ENCODE results near the gene CNTNAP4.

CNTNAP4 gene

DNA sequence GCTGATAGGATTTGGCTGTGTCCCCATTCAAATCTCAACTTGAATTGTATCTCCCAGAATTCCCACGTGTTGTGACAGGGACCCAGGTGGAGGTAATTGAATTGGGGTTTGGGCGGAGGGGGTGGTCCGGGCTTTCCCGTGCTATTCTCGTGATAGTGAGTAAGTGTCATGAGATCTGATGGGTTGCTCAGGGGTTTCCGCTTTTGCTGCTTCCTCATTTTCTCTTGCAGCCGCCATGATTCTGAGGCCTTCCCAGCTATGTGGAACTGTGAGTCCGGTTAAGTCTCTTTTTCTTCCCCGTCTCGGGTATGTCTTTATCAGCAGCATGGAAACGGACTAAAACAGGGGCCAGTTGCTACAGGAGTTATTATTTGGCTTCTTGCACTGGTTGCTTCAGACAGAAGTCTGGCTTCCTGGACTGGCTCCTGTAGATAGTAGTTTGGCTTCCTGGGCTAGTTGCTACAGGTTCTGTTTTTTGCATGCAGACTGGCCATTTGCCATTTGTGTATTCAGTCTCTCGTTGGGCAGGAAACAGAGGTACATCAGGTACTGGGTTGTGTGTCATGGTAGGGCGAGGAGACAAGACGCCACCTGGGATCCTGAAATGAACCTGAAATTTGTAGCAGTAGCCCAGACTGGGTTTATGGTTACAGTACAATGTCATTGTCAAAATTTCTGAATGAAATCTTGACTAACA, 32.6 kb downstream of the CNTNAP4 start:
- DNase-seq: no peak

DNA sequence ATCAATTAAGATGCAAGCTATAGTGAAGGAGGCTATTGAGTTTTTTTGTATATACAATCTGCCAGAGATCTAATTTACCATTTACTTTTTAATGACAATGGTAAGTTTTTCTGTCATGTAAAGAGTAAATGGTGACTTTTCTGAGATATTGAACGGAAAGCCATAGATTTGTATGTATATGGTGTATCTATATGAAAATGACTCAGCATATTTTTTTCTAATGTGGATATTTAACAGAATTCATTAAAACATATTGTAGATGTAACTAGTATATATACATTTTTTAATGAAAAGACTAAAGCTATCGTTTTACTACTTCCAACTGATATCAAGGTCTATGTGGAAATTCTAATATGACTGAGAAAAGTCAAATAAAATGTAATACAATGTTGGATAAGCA, 34.1 kb downstream of the CNTNAP4 start:
- no peak for DNase-seq

DNA sequence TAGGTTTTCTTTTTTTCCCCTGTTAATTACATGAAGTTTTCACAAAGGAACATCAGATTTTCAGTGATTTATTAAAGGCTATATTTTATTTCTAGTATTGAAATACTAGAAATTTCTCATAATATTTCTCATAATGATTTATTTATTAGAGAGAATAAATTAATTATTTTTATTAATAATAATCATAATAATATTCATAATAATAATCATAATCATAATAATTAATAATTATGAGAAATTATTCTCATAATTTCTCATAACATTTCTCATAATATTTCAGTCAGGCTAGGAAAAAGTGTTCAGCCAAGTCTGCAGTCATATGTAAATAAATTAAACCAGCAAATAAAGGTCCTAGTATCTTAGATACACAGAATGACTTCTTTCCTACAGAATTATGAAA, 41.4 kb downstream of the CNTNAP4 start:
- DNase-seq: no peak

DNA sequence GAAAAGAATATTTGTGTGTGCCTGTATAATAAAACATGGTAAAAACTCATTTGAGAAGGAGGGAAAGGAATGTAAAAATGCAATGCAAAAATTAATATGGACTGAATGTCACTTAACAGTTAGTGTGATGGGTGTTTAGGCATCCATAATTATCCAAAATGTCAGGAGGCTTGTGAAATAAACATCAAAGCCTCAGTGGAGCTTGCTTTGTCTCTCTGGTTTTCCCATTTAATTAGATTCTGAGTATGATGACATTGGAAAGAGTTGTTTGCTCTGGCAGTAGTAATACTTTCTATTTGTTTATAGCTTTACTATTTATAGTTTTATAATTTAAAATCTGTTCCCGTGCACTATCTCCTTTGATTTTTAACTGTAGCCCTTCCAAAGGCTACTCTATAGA, 51.9 kb downstream of the CNTNAP4 start:
- DNase-seq: no peak

DNA sequence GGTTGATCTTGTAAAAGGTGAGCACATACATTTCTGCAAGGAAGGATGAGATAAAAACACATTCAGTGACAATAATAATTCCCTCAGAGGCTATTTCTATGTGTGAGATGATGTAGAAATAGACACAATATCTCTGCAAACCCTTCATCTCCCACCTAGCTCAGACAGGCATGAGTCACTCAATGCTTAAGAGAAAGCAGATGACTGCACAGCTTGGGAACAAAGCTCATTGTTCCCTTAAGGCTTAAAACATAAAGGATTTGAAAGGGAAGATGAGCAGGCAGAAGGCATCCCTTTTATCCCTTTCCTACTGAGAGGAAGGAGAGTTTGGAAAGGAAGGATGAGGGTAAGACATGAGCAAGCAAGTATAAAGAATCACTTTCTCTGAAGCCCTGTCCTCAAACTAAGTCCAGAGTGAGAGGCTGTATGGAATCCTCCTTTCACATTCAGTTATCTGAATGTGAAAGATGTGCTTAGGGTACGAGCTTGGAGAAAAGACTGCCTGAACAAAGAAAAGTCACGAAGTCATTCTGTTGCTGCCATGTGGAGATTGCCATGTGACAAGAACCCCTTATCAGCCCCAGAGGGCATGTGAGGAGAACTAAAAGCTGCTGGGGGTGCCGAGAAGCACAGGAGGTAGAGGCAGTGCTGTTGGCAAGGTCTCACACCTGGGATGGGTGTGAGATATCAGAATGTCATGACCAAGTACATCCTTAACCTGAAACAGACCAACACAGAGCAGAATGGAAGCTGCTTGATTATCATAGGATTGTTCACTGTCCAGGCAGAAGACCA, 58.2 kb downstream of the CNTNAP4 start:
- DNase-seq: no peak

DNA sequence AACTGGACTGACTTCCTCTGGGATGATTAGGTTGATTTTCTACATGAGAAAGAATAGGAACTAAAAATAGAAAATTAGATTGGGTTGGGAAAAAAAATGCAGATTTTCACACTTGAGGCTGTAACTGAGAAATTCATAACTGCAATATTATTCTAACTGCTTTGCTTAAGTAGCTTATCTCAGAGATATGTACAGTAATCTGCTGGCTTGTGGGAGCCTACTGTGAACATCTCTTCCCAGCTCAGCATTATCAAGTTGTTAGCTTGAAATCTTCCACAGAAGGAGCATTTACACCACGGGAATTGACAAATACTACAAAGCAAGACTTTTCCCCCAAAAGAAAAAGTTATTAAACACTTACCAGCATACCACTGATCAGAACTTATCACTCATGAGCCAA, 58.9 kb downstream of the CNTNAP4 start:
- DNase-seq: no peak

DNA sequence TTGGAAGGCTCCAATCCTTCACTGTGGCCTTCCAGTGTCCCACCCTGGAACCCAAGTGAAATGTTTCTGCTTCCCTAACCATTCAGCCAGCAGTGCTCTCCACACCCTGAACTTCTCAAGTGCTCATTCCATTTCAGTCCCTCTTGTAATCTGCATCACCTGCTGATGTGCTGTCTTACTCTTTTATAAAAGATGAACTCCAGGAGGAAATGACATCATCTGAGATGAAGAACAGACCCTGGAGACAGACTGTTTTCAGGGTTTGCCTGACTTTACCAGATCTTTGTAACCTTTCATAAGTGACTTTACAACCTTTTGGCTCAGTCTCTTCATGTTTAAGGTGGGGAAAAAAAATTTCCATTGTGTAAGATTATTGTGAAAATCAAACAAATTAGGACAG, 61.3 kb downstream of the CNTNAP4 start:
- DNase-seq: no peak

DNA sequence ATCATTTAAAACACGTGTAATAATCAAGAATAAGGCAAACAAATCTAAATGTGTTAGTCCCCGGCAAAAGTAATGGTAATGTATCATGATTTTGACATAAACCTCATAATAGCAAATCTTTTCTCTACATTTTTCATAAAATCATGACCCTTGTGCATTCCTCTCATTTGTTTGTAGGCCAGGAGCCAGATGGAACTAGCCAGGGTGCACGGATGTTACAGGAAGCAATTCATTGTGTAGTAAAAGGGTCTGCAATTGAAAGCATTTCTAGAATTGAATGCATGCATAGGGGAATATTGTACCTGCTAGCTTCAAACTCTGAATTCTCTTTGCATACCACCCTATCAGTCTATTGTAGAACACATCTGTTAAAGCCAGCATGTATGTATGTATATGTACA, 66.6 kb downstream of the CNTNAP4 start:
- DNase-seq: no peak

DNA sequence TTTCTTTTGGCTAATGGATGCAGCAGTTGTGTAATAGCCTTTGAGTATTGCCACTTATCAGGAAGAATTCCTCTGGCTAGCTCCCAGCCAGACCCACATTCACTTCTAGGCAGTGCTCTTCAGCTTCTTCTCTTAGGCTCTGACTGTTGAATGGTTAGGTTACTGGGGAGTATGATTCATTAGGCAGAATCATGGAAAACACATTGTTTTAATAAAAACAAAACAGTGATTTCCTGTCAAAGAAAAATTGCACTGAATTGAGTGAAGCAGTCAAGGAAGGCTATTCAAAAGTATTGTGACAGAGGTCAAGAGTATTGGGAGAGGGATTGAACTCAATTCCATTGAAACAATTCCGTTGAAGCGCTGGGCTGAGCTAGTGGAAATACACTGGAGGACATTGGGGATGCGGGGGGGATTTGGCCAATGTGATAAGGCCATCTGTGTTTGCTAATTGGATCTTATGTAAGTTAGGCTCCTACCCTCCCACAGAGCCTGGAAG, 68.0 kb downstream of the CNTNAP4 start:
- DNase-seq: no peak

DNA sequence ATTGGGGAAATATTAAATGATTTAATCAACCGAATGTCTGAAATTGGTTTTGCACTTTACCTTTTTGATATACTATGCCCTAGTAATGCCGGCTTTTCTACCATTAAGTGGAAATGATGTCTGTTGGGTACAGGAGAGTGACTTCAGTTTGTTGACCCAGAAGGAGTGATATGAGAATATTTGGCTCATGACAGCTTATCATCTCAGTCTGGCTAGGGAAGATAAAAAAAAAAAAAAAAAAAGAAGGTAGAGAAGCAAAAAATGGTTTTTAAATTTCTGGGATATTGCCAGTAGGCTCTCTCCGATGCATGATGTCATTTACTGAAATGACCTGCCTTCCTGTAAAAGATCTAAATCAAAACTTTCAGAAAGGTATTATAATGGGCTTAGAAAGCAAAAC, 69.0 kb downstream of the CNTNAP4 start:
- DNase-seq: no peak

DNA sequence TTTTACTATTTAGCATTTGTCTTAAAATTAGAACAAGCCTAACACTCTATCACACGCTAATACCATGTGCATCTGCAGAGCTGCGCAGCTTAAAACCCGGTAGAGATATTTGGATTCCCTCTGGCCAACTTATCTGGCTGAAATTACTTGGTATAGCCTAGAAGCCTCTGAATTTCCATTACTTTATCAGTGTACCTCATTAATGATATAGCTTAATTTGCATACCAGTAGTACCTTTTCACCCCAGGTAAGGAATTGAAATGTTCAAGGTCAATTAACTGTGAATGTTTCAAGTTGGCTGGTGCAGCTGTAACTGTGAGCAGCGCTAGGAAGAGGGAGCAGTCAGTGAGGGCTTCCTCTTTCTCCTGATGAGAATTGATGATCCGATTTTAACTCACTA, 74.2 kb downstream of the CNTNAP4 start:
- no peak for DNase-seq

DNA sequence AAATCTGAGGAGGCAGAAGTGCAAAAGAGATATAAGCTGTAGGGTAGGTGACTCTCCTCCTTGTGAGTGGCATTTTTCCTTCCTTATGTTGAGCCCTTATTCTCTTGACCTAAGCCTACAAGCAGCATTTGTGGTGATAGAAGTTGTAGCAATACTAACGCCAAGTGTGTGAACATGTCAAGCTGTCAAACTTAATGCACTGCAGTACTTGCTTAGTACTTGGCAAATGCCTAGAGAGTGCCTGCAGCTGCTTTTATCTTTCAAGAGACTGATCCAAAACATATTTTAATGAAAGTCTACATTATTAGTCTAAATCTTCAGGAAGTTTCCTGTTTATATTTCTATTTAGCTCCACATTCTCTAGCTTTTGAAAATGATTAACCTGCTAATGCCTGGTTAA, 83.2 kb downstream of the CNTNAP4 start:
- no peak for DNase-seq

DNA sequence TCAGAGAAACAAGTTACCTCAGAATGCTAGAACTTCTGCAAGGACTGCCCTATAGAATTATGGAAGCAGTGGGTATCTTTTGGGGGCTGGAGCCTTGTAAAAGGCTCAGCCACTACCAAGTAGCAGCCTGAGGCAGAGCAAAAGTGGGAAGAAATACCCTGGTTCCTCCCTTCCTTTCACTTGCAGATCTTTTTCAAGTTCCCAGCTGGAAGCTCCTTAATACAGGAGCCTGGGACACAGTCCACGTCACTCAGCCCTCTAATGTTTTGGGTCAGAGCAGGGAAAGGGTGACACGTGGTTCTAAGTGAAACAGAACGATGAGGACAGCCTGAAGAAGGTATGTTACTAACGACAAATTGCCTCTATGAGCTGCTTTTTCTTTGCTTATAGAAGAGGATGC, 93.1 kb downstream of the CNTNAP4 start:
- DNase-seq: no peak

DNA sequence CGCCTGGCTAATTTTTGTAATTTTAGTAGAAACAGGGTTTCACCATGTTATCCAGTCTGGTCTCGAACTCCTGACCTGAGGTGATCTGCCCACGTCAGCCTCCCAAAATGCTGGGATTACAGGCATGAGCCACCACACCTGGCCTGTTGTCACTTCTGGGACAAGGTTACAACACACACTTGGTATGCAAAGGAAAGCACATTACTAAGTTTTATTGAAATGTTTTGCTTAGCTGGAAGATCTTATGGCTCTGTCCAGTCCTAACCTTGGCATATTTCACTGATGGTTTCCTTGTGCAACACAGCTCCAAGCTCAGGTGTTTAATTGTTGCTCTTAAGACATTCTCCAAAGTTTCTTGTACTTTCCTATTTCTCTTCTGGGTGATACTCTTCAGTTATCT, 94.2 kb downstream of the CNTNAP4 start:
- no peak for DNase-seq

DNA sequence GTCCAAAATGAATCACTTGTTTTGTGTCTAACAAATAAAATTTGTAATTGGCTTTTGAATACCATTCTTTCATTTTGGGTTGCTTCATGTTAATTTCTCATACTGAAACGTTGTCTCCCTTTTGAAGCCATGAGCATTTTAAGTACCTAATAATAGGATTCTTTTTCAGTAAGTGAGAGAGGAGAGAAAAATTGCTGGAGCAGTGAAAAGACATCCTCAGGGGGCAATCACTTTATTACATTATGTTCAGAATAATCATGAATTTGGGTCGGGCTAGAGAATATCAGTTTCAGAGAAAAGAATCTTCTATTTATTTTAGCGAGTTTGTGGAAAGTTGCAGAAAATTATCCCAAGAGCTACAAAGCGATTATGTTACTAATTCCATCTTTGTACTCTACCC, 96.8 kb downstream of the CNTNAP4 start:
- no peak for DNase-seq

DNA sequence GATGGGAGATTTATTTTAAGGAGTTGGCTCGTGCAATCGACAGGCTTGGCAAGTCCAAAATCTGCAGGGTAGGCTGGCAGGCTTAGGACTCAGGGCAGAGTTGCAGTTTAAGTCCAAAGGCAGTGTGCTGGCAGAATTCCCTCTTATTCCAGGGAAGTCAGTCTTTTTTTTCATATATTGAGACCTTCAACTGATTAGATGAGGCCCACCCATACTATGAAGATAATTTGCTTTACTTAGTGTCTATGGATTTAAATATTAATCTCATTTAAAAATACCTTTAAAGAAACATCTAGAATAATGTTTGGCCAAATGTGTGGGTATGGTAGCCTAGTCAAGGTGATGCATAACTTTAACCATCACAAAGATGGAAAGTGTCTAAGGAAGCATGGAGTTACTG, 99.8 kb downstream of the CNTNAP4 start:
- no peak for DNase-seq

DNA sequence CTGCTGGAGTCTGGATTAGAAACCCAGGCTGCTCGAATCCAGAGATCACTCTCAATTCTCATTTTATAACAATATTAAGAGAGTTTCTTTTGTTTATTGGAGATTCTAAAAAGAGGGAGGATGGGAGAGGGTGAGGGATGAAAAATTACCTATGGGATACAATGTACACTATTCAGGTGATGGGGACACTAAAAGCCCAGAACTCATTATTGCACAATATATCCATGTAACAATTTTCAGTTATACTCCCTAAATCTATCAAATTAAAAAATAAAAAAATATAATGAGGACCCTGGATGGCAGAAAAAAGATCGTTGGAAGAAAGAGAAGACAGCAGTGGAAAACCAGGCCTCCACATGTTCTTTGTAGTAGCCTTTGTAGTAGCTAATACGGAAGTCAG, 100.8 kb downstream of the CNTNAP4 start:
- DNase-seq: no peak

DNA sequence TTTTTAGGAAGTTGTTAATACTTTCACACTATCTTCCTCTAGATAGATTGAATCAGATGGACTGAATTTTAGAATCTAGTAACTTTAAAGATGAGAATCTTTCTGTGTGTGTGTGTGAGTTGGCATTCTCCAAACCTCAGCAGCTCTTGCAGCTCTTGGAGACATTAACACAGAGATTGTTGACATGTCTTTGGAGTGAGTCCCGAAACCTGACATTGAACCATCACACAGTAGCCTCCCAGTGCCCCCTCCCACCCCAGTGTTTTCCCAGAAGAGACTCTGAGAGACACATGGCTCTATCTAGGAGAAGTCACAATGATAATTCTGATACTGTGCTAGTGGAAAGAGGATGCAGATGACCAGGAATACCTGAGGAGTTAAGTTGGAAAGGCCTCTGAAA, 103.9 kb downstream of the CNTNAP4 start:
- no peak for DNase-seq

DNA sequence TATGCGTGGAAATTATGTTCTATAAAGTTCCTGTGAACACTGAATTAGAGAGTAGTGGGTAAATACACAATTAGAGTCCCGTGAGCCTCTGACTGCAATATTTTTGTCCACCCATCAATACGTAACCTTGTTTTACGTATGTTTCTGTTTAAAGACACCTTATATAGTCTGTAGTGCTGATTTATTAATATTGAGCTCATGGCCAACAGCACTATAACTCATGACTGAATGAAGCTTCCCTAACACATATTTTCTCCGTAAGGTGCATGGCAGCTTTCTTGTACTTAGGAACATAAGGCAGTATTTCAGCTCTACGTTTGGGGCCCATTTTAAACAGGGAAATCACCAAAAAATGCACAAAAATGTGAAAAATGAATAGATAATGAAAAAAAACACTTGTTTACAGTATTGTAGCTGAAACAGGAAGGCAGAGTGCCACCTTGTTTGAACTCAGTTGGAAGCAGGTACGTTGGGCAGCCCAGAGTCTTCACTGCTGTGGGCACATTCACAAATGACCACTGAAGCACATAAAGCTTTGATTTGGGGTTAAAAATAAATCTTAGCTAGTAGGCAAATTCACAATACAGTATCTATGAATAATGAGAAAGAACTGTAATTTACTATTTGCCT, 108.5 kb downstream of the CNTNAP4 start:
- DNase-seq: no peak

DNA sequence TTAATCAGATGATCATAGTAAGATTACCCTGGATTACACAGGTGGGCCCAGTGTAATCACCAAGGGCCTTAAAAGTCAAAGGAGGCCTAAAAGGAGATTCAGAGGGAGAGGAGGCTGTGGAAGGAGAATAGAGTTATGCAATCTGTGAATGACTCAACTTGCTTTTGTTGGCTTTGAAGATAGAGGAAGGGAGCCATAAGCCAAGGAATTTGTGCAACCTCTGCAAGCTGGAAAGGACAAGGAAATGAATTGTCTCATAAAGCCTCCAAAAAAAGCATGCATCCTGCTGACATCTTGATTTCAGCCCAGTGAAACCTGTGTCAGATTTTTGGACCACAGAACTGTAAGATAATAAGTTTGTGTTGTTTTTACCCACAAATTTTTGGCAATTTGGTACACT, 109.6 kb downstream of the CNTNAP4 start:
- no peak for DNase-seq

DNA sequence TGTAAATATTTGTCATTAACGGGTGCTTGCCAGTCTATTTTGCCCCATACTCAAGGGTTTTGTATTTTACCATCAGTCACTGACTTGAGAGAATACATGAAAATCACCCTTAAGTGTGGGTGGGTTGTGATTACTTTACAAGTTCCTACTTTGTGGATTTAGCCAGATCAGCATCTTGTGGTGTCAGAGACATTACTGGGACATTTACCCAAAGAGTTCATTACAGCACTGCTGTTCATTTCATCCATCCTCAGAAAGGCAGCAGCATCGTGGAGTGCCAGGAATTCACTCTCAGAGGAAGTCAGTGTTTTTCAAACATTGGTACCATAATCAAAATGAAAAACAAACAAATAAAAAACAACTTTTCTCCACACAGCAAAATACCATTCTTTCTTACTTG, 110.8 kb downstream of the CNTNAP4 start:
- DNase-seq: no peak

DNA sequence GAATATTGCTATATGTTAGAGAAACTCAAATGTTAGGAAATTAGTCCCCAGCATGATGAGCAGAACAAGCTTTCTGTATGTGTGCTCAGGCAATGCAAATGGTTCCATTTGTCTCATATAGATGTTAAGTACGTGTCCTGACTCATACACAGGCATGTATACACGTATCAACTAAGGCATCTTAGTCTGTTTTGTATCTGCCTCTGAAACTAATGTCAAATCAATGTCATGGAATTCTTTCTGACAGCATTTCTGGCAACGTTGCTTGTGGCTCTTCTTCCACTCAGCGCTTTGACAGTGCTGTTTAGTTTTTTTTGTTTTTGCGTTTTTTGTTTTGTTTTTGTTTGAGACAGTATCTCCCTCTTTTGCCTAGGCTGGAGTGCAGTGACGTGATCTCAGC, 111.9 kb downstream of the CNTNAP4 start:
- no peak for DNase-seq

DNA sequence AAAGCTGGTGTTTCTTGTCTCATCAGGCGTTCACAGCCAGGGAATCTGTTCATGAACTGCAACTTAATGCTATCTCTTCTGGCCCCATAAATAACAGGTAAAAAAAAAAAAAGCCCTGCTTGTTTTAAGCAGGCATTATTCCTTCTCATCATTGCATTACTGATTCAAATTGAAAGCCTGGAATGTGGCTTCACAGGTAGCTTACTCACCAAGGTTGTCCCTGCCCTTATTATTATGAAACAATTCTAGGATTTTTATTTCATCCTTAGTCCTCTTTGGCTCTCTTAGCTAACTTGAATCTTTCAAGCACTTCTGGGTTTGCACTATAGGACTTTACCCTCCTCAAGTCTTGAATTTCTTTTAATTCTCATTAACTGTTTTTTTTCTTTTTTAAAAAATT, 113.3 kb downstream of the CNTNAP4 start:
- DNase-seq: no peak

DNA sequence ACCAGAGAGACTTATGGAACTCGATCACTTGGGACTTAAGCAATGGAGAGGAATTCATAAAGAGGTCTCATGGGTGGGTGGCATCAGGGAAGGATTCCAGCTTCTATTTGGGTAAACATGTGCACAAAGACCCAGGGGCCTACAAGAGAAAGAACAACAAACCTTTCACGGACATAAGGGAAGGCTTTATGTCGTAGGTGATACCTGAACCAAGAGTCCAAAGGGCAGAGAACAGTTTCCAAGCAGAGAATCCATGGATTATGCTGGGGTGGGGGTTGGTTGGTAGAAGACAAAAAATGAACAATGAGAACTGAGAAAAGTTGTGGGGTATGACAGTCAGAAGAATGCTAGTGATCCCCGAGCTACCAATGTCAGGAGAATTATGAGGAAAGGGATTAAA, 119.8 kb downstream of the CNTNAP4 start:
- no peak for DNase-seq
